Suprapubic skin (tissue), 4 donors: ENCODE results near the gene SPECC1L. TPM values are rescaled to one million over a fixed set of nuclear protein-coding genes. Genes with fewer than 3 reads are reported as not detected.
A peak's percentile ranks its signal among the peaks of the same experiment; 100 is the strongest.

Experiments
- DNase-seq, 2 donors: peaks; one replicate each; pipeline ENCODE4 v3.0.0-alpha.2; 2019; ENCODE audit warnings: low spot score in 2 of 2
- H3K27ac ChIP-seq: fragments of 200-600 bp; sonication (generic); one replicate; pipeline ENCODE4 v1.5.1; 2019
- H3K27me3 ChIP-seq: fragments of 200-600 bp; sonication (generic); one replicate; pipeline ENCODE4 v1.5.1; 2019
- H3K36me3 ChIP-seq: fragments of 200-600 bp; sonication (generic); one replicate; pipeline ENCODE4 v1.5.1; 2019
- H3K4me1 ChIP-seq: fragments of 200-600 bp; sonication (generic); one replicate; pipeline ENCODE4 v1.5.1; 2019
- H3K4me3 ChIP-seq: fragments of 200-600 bp; sonication (generic); one replicate; pipeline ENCODE4 v1.5.1; 2019; ENCODE audit warnings: mild to moderate bottlenecking
- H3K9me3 ChIP-seq: fragments of 200-600 bp; sonication (generic); one replicate; pipeline ENCODE4 v1.5.1; 2019
- CTCF ChIP-seq, 2 donors: fragments of 200-600 bp in 1 of 2; fragments of 450-650 bp in 1 of 2; sonication (generic) in 1 of 2; IDR thresholded peaks; one replicate each; pipeline ENCODE4 v1.5.1; 2016 to 2019; ENCODE audit warnings: antibody characterized with exemption in 2 of 2, mild to moderate bottlenecking in 1 of 2, moderate library complexity in 1 of 2
- EP300 ChIP-seq: sonication (generic); formaldehyde crosslinking; IDR thresholded peaks from one replicate; pipeline ENCODE4 v1.6.1; 2017; ENCODE audit warnings: antibody characterized with exemption
- POLR2A ChIP-seq, 2 donors: fragments of 450-650 bp; IDR thresholded peaks; one replicate each; pipeline ENCODE4 v1.6.1; 2017; ENCODE audit warnings: antibody characterized with exemption in 2 of 2, mild to moderate bottlenecking in 2 of 2, moderate library complexity in 2 of 2
- POLR2AphosphoS5 ChIP-seq, 3 donors: sonication (generic); formaldehyde crosslinking; IDR thresholded peaks; one replicate each; pipeline ENCODE4 v1.6.1; 2017; ENCODE audit warnings: antibody characterized with exemption in 3 of 3
- WGBS: methylation state at CpG from one replicate; pipeline ENCODE4 v1.1.5; 2018; 5-methylcytosine and 5-hydroxymethylcytosine counted together
- total RNA-seq, 4 donors: library from RNA; depleted of rRNA; stranded (reverse); fragments of >200 nt; gene quantifications; one replicate each; pipeline ENCODE4 v1.1.0, GENCODE V29; 2016

The SPECC1L gene
- total RNA-seq, 4 donors from 2014 or later, result 15.7 to 28.5 (median 21.4) TPM

GRCh38 chr22:24424001-24424900 lies 153.6 kb downstream of the SPECC1L start:
- DNase-seq, result no peak
- Histone ChIP-seq H3K4me3 (peak overlapping the region; percentile 53), H3K9me3 (no peaks in the 10 kb centered on the region), H3K4me1 (peaks cover 27% of the 10 kb centered on the region), H3K36me3 (no peaks in the 10 kb centered on the region), H3K27me3 (peaks cover 48% of the 10 kb centered on the region), H3K27ac (no peak overlapping the region)
- WGBS, result 12% methylated on average over 18 of the region's 105 CpGs
- TF ChIP-seq CTCF (IDR thresholded peaks at IDR 0.05), result no peak
- no peak for TF ChIP-seq POLR2A (IDR thresholded peaks at IDR 0.05)
- no peak for TF ChIP-seq EP300
- no peak for TF ChIP-seq POLR2AphosphoS5 (IDR thresholded peaks at IDR 0.05)

DNA sequence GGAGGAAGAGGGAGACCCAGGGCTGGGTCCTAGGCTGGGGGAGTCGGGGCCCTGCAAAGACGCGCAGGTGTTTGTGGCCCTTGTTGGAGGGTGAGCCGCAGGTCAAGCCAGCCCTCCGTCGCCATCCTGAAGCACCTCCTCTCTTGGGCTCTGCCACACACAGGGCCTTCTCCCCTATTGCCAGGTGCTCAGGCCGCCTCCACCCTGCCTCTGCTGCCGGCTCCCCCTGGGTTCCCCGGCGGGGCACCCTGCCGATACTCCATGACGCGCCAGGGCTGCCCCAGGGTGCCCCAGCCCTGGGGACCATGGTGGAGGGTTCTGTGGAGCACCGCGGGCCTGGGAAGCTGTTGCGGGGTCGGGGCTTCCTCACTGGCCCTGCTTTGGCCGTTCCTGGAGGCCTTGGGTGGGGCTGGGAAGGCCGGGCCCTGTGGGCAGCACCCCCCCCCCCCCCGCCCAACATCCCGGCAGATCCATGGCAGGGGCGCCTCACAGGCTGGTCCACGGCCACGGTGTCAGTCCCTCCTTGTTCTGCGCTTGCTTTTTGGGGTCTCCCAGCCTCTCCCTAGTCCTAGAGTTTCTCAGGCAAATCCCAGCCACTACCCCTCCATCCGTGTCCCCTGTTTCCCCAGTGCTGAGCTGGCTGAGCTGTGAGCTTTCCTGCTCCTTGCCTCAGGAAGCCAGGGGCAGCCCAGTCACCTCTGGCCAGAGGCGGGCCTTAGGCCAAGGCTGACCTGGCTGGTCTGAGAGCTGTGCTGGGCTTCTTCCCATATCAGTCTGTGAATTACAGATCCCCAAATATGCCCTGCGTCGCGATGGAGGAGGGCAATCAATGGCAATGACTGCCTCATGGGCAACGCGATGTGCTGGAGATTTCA lies 154.5 kb downstream of the SPECC1L start:
- no peaks in the 10 kb centered on the region for H3K9me3 ChIP-seq
- H3K27ac ChIP-seq, result no peak overlapping the region
- TF ChIP-seq POLR2A (IDR thresholded peaks at IDR 0.05) (no peak), POLR2AphosphoS5 (IDR thresholded peaks at IDR 0.05) (no peak), CTCF (IDR thresholded peaks at IDR 0.05) (no peak), EP300 (no peak)
- H3K36me3 ChIP-seq, result no peaks in the 10 kb centered on the region
- 95% methylated on average over 11 of the region's 32 CpGs for WGBS
- no peak for DNase-seq
- peak overlapping the region; percentile 53 for H3K4me3 ChIP-seq
- peaks cover 48% of the 10 kb centered on the region for H3K27me3 ChIP-seq
- H3K4me1 ChIP-seq, result peaks cover 26% of the 10 kb centered on the region

- Histone ChIP-seq H3K36me3 (no peaks in the 10 kb centered on the region), H3K27ac (no peak overlapping the region), H3K27me3 (peaks cover 48% of the 10 kb centered on the region), H3K4me1 (peaks cover 25% of the 10 kb centered on the region), H3K4me3 (no peak overlapping the region), H3K9me3 (no peaks in the 10 kb centered on the region)
- no peak for DNase-seq
- 66% methylated on average over 3 of the region's 4 CpGs for WGBS
- TF ChIP-seq POLR2AphosphoS5 (IDR thresholded peaks at IDR 0.05) (no peak), CTCF (IDR thresholded peaks at IDR 0.05) (no peak), EP300 (no peak), POLR2A (IDR thresholded peaks at IDR 0.05) (no peak)
Measured at GRCh38 chr22:24426436-24426835, 155.8 kb downstream of the SPECC1L start.

DNA sequence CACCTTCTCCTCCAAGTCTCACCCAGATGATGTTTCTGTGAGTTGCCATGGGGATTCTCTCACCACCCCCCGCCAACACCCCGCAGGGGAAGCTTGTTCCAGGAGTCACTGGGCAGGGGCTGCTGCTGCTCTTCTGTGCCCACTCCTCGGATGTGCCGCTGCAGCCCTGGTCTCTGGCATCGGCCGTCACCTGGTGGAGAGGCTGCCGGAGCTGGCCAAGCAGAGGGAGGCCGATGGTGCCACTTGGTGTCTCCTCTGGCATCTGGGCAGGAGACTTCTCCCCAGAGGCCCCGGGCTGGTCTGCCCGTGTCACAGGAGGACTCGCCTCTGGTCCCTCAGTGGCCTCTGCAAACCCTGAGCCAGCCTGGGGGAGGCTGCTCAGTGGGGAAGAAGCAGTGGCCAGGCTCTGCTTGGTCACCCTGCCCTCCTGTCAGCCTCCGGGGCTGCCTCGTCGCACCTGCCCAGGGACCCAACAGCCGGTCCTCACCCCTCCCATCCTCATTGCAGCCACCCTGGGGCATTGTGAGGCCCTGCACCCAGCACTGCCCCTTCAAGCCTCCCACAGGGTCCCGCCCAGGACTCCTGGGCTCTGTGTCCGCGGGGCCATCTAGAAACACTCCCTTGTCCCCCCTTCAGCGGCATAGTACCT lies 156.3 kb downstream of the SPECC1L start:
- H3K27ac ChIP-seq, result no peak overlapping the region
- no peak overlapping the region for H3K4me3 ChIP-seq
- H3K36me3 ChIP-seq, result no peaks in the 10 kb centered on the region
- H3K27me3 ChIP-seq, result peaks cover 48% of the 10 kb centered on the region
- 67% methylated on average over 9 of the region's 19 CpGs for WGBS
- H3K9me3 ChIP-seq, result no peaks in the 10 kb centered on the region
- peaks cover 27% of the 10 kb centered on the region for H3K4me1 ChIP-seq
- DNase-seq, result no peak
- TF ChIP-seq POLR2AphosphoS5 (IDR thresholded peaks at IDR 0.05), result no peak
- TF ChIP-seq CTCF (IDR thresholded peaks at IDR 0.05), result no peak
- no peak for TF ChIP-seq EP300
- no peak for TF ChIP-seq POLR2A (IDR thresholded peaks at IDR 0.05)
